ENCODE results near the gene B3GNT9. TPM values are rescaled to one million over a fixed set of nuclear protein-coding genes. Genes with fewer than 3 reads are reported as not detected.

The B3GNT9 gene
- polyA plus RNA-seq, 10 donors = 8.1 to 16.6 (median 11.5) TPM

- DNase-seq = no peak
Observed at GRCh38 chr16:67186550-67186950, 35.8 kb upstream of the B3GNT9 start.

- DNase-seq = no peak
Observed at GRCh38 chr16:67185651-67186134, 34.9 kb upstream of the B3GNT9 start.

- DNase-seq = peak; percentile 83 to 95 (median 92)
Observed at GRCh38 chr16:67184995-67185650, 34.3 kb upstream of the B3GNT9 start.

GRCh38 chr16:67184453-67184994 is 33.7 kb upstream of the B3GNT9 start:
- DNase-seq = no peak

- peak; percentile 96 to 99 (median 98) for DNase-seq
Observed at GRCh38 chr16:67183627-67184452, 33.0 kb upstream of the B3GNT9 start, which contains the start of gene MATCAP1. Gene MATCAP1 (minus strand): TSS chr16:67183963. CDS start chr16:67180610, 3,353 bp downstream.

GRCh38 chr16:67183284-67183626 is 32.5 kb upstream of the B3GNT9 start:
- no peak for DNase-seq

GRCh38 chr16:67182288-67182687 is 31.5 kb upstream of the B3GNT9 start:
- no peak for DNase-seq

- peak in 1 of 3 donors; percentile 35 for DNase-seq
Observed at GRCh38 chr16:67181346-67181745, 30.5 kb upstream of the B3GNT9 start.

GRCh38 chr16:67180166-67180565 is 29.4 kb upstream of the B3GNT9 start:
- no peak for DNase-seq

GRCh38 chr16:67179421-67180080 is 28.8 kb upstream of the B3GNT9 start:
- no peak for DNase-seq

GRCh38 chr16:67177743-67178699 is 27.2 kb upstream of the B3GNT9 start:
- DNase-seq = peak in 1 of 3 donors; percentile 88

GRCh38 chr16:67176662-67177061 is 25.9 kb upstream of the B3GNT9 start:
- no peak for DNase-seq

- no peak for DNase-seq
Observed at GRCh38 chr16:67174706-67175231, 24.0 kb upstream of the B3GNT9 start.

GRCh38 chr16:67173808-67174705 is 23.3 kb upstream of the B3GNT9 start:
- DNase-seq = peak in 1 of 3 donors; percentile 84

- DNase-seq = no peak
Observed at GRCh38 chr16:67173323-67173722, 22.5 kb upstream of the B3GNT9 start.

GRCh38 chr16:67170949-67171649 is 20.3 kb upstream of the B3GNT9 start:
- DNase-seq = peak in 1 of 3 donors; percentile 33

GRCh38 chr16:67170168-67170948 is 19.6 kb upstream of the B3GNT9 start, which contains the start of gene NOL3:
Gene NOL3 (plus strand): TSS chr16:67170538.
- peak in 2 of 3 donors; percentile 72 to 73 for DNase-seq

- peak in 1 of 3 donors; percentile 48 for DNase-seq
Observed at GRCh38 chr16:67169642-67170167, 18.9 kb upstream of the B3GNT9 start.

Measured in muscle of back (tissue), 11 donors.